B cell (primary cell): ENCODE results near the gene C1QTNF7.

Experiments used
- EZH2 ChIP-seq: IDR thresholded peaks from 2 replicates; pipeline ENCODE4 v1.6.1; 2012; ENCODE audit warnings: borderline replicate concordance, low read depth, mild to moderate bottlenecking, moderate library complexity, low read length; ENCODE audit not compliant: insufficient read depth, poor library complexity, severe bottlenecking
- TF ChIP-seq, protein P1 (sequence below): fragments of 200-600 bp; IDR thresholded peaks from one replicate; pipeline ENCODE4 v1.8.0; 2022; ENCODE audit warnings: antibody characterized with exemption, mild to moderate bottlenecking

DNA sequence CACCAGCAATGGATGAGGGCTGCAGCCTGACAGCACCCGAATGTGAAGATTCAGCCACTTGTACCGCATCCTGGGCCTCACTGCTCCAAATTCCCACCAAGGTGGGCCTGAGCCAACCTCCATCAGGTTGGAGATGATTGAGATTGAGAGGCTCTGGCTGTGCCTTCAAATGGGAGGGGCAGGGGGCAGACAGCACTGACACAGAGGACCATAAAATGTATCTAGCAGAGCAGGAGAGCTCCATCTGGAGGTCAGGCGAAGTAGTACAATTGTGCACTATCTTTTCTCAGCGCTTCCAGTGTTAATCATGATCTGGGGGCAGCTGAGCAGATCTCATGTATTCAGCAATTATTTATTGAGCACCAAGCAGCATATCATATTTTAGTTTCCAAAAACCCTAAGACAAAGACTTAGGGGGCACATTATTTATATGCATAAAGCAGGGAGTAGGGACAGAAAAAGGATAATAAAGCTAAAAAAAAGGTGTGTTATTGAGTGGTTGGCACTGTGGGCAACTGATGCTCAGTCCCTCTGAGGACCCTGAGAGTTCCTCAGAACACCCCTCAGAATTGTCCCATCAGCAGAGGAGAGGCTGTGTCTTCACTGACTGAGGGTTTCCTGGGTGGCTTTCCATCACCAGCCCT, 31.6 kb upstream of the C1QTNF7 start:
- TF ChIP-seq, protein P1, sequence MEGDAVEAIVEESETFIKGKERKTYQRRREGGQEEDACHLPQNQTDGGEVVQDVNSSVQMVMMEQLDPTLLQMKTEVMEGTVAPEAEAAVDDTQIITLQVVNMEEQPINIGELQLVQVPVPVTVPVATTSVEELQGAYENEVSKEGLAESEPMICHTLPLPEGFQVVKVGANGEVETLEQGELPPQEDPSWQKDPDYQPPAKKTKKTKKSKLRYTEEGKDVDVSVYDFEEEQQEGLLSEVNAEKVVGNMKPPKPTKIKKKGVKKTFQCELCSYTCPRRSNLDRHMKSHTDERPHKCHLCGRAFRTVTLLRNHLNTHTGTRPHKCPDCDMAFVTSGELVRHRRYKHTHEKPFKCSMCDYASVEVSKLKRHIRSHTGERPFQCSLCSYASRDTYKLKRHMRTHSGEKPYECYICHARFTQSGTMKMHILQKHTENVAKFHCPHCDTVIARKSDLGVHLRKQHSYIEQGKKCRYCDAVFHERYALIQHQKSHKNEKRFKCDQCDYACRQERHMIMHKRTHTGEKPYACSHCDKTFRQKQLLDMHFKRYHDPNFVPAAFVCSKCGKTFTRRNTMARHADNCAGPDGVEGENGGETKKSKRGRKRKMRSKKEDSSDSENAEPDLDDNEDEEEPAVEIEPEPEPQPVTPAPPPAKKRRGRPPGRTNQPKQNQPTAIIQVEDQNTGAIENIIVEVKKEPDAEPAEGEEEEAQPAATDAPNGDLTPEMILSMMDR = peak; percentile 91
- TF ChIP-seq EZH2 = no peak
